Activated CD8-positive, alpha-beta memory T cell treated with anti-CD3 and anti-CD28 coated beads, Interleukin-2, amount 50 U/mL, for 24 hours (primary cell): Measurements from ENCODE around the gene TNFAIP8.
A peak's percentile ranks its signal among the peaks of the same experiment; 100 is the strongest.

Experiments
- DNase-seq: peaks from one replicate; pipeline ENCODE4 v3.0.0-alpha.2; 2020; ENCODE audit errors: extremely low read depth

TNFAIP8 gene

GRCh38 chr5:119328753-119329602, 26.8 kb upstream of the TNFAIP8 start:
- no peak for DNase-seq

- no peak for DNase-seq
Measured at GRCh38 chr5:119329666-119330065, 26.2 kb upstream of the TNFAIP8 start.

- peak; percentile 43 for DNase-seq
Measured at GRCh38 chr5:119330367-119331183, 25.2 kb upstream of the TNFAIP8 start.

- DNase-seq, result no peak
Measured at GRCh38 chr5:119331566-119332095, 24.2 kb upstream of the TNFAIP8 start.

- DNase-seq, result no peak
Measured at GRCh38 chr5:119332208-119332607, 23.6 kb upstream of the TNFAIP8 start.

GRCh38 chr5:119332978-119333401, 22.8 kb upstream of the TNFAIP8 start:
- no peak for DNase-seq

- no peak for DNase-seq
Measured at GRCh38 chr5:119333421-119333851, 22.4 kb upstream of the TNFAIP8 start.

- DNase-seq, result no peak
Measured at GRCh38 chr5:119335261-119335677, 20.6 kb upstream of the TNFAIP8 start.

GRCh38 chr5:119336262-119336661, 19.6 kb upstream of the TNFAIP8 start:
- DNase-seq, result no peak

GRCh38 chr5:119336845-119337580, 18.8 kb upstream of the TNFAIP8 start:
- no peak for DNase-seq

- DNase-seq, result no peak
Measured at GRCh38 chr5:119338326-119338946, 17.4 kb upstream of the TNFAIP8 start.

- no peak for DNase-seq
Measured at GRCh38 chr5:119339344-119339743, 16.5 kb upstream of the TNFAIP8 start.

- no peak for DNase-seq
Measured at GRCh38 chr5:119339965-119340364, 15.9 kb upstream of the TNFAIP8 start.

- no peak for DNase-seq
Measured at GRCh38 chr5:119340597-119341218, 15.1 kb upstream of the TNFAIP8 start.

GRCh38 chr5:119341452-119342349, 14.1 kb upstream of the TNFAIP8 start:
- DNase-seq, result no peak

GRCh38 chr5:119342406-119342805, 13.4 kb upstream of the TNFAIP8 start:
- no peak for DNase-seq

- no peak for DNase-seq
Measured at GRCh38 chr5:119343052-119343451, 12.8 kb upstream of the TNFAIP8 start.

- DNase-seq, result no peak
Measured at GRCh38 chr5:119343766-119344165, 12.1 kb upstream of the TNFAIP8 start.

GRCh38 chr5:119344231-119344630, 11.6 kb upstream of the TNFAIP8 start:
- no peak for DNase-seq

GRCh38 chr5:119345861-119346260, 10.0 kb upstream of the TNFAIP8 start:
- no peak for DNase-seq
